ENCODE measurements around the gene DST. TPM values are rescaled to one million over a fixed set of nuclear protein-coding genes. Genes with fewer than 3 reads are reported as not detected.

The DST gene
- total RNA-seq, 4 donors from 2014 or later: 114 to 219 (median 204) TPM

DNA sequence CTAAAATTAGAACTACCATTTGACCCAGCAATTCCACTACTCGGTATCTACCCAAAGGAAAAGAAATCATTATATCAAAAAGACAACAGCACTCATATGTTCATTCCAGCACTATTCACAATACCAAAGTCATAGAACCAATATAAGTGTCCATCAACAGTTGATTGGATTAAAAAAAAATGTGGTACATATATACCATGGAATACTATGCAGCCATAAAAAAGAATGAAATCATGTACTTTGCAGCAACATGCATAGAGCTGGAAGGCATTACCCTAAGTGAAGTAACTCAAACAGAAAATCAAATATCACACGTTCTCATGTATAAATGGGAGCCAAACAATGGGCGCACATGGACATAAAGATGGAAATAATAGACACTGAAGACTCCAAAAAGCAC is 163.3 kb downstream of the DST start:
- intact Hi-C loops (cut with DNase I; ENCODE audit: low total_unique reads): no loop called here
- TF ChIP-seq, protein P1, sequence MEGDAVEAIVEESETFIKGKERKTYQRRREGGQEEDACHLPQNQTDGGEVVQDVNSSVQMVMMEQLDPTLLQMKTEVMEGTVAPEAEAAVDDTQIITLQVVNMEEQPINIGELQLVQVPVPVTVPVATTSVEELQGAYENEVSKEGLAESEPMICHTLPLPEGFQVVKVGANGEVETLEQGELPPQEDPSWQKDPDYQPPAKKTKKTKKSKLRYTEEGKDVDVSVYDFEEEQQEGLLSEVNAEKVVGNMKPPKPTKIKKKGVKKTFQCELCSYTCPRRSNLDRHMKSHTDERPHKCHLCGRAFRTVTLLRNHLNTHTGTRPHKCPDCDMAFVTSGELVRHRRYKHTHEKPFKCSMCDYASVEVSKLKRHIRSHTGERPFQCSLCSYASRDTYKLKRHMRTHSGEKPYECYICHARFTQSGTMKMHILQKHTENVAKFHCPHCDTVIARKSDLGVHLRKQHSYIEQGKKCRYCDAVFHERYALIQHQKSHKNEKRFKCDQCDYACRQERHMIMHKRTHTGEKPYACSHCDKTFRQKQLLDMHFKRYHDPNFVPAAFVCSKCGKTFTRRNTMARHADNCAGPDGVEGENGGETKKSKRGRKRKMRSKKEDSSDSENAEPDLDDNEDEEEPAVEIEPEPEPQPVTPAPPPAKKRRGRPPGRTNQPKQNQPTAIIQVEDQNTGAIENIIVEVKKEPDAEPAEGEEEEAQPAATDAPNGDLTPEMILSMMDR (IDR thresholded peaks at IDR 0.05 in 4 of 5, conservative IDR thresholded peaks at IDR 0.05 in 1 of 5): no peak
- Histone ChIP-seq H3K9me3 (no peaks in the 10 kb centered on the region), H3K27ac (no peak overlapping the region), H3K27me3 (no peaks in the 10 kb centered on the region), H3K36me3 (peaks cover 0 to 85% of the 10 kb centered on the region in 2 donors), H3K4me3 (no peak overlapping the region), H3K4me1 (peaks cover 0 to 5% of the 10 kb centered on the region in 2 donors)
- DNase-seq (no peak), ATAC-seq (no peak)
- in situ Hi-C loops (cut with MboI; ENCODE audit: low sequenced_read_pairs in 4 of 4): no loop called here

DNA sequence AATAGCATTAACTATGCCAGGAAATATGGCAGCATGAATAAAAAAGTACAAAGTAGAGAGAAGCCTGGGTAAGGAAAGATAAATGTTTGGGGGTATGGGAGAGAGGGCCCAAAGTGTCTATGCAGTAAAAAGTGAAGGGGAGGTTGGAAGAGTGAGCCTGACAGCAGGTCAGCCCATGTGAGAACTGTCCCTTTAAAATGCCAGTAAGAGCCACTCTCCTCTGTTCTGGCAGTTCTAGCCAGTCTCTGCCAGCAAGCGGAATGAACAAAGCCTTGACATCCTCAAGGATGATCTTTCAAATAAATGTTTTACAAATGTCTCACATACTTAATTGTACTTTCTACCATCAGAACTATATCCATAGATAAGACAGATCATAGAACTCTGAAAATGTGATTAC is 164.5 kb downstream of the DST start:
- intact Hi-C loops (cut with DNase I; ENCODE audit: low total_unique reads): no loop called here

DNA sequence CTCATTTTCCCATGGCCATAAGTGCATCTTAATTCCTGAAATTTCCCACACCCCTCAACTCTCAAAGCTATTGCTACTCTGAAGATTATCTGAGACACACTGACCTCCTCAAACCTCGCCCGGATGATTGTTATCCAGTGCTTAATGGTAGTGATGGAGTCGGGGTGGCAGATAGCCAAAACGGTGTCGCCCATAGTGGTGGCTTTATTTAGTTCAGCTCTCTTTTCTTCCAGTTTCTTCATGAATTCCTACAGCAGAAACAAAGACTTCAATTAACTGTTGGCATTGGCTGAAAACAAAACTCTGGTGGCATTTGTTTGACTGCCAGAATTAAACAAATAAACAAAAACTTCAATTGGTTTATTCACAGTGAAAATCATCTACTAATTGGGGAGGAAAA is 165.4 kb downstream of the DST start:
- in situ Hi-C loops (cut with MboI; ENCODE audit: low sequenced_read_pairs in 4 of 4) (no loop called here), intact Hi-C loops (cut with DNase I; ENCODE audit: low total_unique reads) (no loop called here)
- Histone ChIP-seq H3K4me1 (peaks cover 0 to 5% of the 10 kb centered on the region in 2 donors), H3K27ac (no peak overlapping the region), H3K9me3 (no peaks in the 10 kb centered on the region), H3K4me3 (no peak overlapping the region), H3K36me3 (peaks cover 0 to 88% of the 10 kb centered on the region in 2 donors), H3K27me3 (no peaks in the 10 kb centered on the region)
- TF ChIP-seq POLR2A (IDR thresholded peaks at IDR 0.05): no peak
- TF ChIP-seq, protein P1 (IDR thresholded peaks at IDR 0.05 in 4 of 5, conservative IDR thresholded peaks at IDR 0.05 in 1 of 5): no peak
- DNase-seq (no peak), ATAC-seq (no peak)

More for the DNA sequence above, 164.5 kb downstream of the DST start:
- Histone ChIP-seq H3K36me3 (peaks cover 0 to 88% of the 10 kb centered on the region in 2 donors), H3K4me3 (no peak overlapping the region), H3K27me3 (no peaks in the 10 kb centered on the region), H3K27ac (no peak overlapping the region), H3K9me3 (no peaks in the 10 kb centered on the region), H3K4me1 (peaks cover 0 to 5% of the 10 kb centered on the region in 2 donors)
- no peak for ATAC-seq
- TF ChIP-seq, protein P1 (IDR thresholded peaks at IDR 0.05 in 4 of 5, conservative IDR thresholded peaks at IDR 0.05 in 1 of 5): no peak
- TF ChIP-seq POLR2A (IDR thresholded peaks at IDR 0.05): no peak
- in situ Hi-C loops (cut with MboI; ENCODE audit: low sequenced_read_pairs in 4 of 4): no loop called here
- no peak for DNase-seq

DNA sequence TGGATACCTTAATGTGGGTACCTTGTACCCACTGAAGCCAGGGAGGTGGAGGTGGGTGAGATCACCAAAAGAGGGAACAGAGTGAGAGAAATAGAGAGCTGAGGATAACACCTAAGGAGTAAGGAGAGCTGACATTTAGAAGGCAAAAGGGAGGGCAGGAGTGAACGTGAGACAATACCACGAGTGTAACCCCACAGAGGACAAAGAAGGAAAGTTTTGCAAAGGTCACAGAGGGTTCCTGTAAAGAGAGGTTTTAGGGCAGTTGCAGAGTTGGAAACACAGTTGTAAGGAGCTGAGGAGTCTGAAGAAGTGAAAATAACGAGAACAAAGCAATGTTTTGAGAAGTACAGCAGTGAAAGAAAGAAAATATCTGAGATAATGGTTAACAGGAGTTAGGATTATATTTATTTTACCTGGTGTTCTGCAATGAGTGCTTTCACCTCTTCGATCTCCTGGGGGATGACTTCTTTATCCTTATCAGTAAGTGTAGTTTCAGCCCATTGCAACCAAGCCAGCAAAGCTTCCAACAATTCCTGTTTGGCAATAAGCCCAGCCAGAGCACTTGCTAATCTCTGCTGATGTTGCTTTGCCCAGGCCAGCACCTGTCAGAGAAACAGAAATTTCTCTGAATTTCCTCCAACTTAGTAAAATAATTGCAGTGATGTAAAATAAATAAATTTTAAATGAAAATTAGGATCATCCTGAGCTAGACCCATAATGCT is 166.8 kb downstream of the DST start:
- DNase-seq: no peak
- intact Hi-C loops (cut with DNase I; ENCODE audit: low total_unique reads): no loop called here
- H3K36me3 ChIP-seq: peaks cover 0 to 89% of the 10 kb centered on the region in 2 donors

DNA sequence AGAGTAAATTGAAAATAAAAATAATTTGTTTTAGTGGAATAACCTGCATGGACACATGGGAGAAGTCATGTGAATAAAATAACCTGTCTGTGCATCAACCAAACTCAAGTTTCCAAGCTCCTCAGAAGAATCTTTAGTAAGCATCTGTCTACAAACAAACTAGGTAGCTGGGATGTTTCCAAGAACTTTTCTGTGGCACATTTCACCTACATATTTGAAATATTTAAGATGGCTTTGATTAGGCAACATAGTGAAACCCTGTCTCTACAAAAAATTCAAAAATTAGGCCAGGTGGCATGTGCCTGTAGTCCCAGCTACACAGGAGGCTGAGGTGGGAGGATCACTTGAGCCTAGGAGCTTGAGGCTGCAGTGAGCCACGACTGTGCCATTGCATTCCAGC is 168.2 kb downstream of the DST start:
- TF ChIP-seq, protein P1 (IDR thresholded peaks at IDR 0.05 in 4 of 5, conservative IDR thresholded peaks at IDR 0.05 in 1 of 5): no peak
- no peak for TF ChIP-seq POLR2A (IDR thresholded peaks at IDR 0.05)
- H3K27ac ChIP-seq: no peak overlapping the region
- no peaks in the 10 kb centered on the region for H3K27me3 ChIP-seq
- in situ Hi-C loops (cut with MboI; ENCODE audit: low sequenced_read_pairs in 4 of 4) (no loop called here), intact Hi-C loops (cut with DNase I; ENCODE audit: low total_unique reads) (no loop called here)
- H3K4me1 ChIP-seq: no peaks in the 10 kb centered on the region
- H3K9me3 ChIP-seq: no peaks in the 10 kb centered on the region
- ATAC-seq: no peak
- no peak for DNase-seq
- no peak overlapping the region for H3K4me3 ChIP-seq
- H3K36me3 ChIP-seq: peaks cover 3 to 89% of the 10 kb centered on the region in 2 donors

More for the DNA sequence above, 166.8 kb downstream of the DST start:
- H3K4me3 ChIP-seq: no peak overlapping the region
- peak in 1 of 2 donors; percentile 39 for ATAC-seq
- H3K9me3 ChIP-seq: no peaks in the 10 kb centered on the region
- H3K27me3 ChIP-seq: no peaks in the 10 kb centered on the region
- H3K27ac ChIP-seq: no peak overlapping the region
- no peaks in the 10 kb centered on the region for H3K4me1 ChIP-seq
- TF ChIP-seq POLR2A (IDR thresholded peaks at IDR 0.05): no peak
- in situ Hi-C loops (cut with MboI; ENCODE audit: low sequenced_read_pairs in 4 of 4): no loop called here

All from gastrocnemius medialis (tissue), 4 donors.